GM23338 (cell line): ENCODE results near the gene BPI. TPM values are rescaled to one million over a fixed set of nuclear protein-coding genes. Genes with fewer than 3 reads are reported as not detected.

Source experiments
- ATAC-seq: fragments of 200-7000 bp; cut with Tn5 transposase; 3 replicates; pipeline ENCODE4 v1.9.1; 2020
- DNase-seq: peaks from one replicate; pipeline ENCODE4 v3.0.0-alpha.2; 2015; ENCODE audit warnings: low spot score
- H2AFZ ChIP-seq: fragments of 200-600 bp; sonication (generic); 2 replicates; pipeline ENCODE4 v1.8.0; 2016; ENCODE audit warnings: antibody characterized with exemption, mild to moderate bottlenecking, moderate library complexity
- H3F3A ChIP-seq: fragments of 200-600 bp; sonication (generic); replicated peaks from 2 replicates; pipeline ENCODE4 v1.8.0; 2017; ENCODE audit warnings: antibody characterized with exemption, mixed run types, low read depth
- H3K27ac ChIP-seq: fragments of 200-600 bp; sonication (generic); 2 replicates; pipeline ENCODE4 v1.6.1; 2016; ENCODE audit warnings: low read depth
- H3K27me3 ChIP-seq: fragments of 200-600 bp; sonication (generic); 2 replicates; pipeline ENCODE4 v1.8.0; 2016; ENCODE audit warnings: mild to moderate bottlenecking, mixed run types, moderate library complexity; ENCODE audit not compliant: insufficient read depth
- H3K36me3 ChIP-seq: fragments of 200-600 bp; sonication (generic); 2 replicates; pipeline ENCODE4 v1.8.0; 2016; ENCODE audit warnings: mild to moderate bottlenecking; ENCODE audit not compliant: insufficient read depth
- H3K4me1 ChIP-seq: fragments of 200-600 bp; sonication (generic); 2 replicates; pipeline ENCODE4 v1.8.0; 2016; ENCODE audit warnings: mild to moderate bottlenecking, moderate library complexity; ENCODE audit not compliant: insufficient read depth
- H3K4me2 ChIP-seq: fragments of 200-600 bp; sonication (generic); 2 replicates; pipeline ENCODE4 v1.7.1; 2017; ENCODE audit warnings: mixed run types
- H3K4me3 ChIP-seq: fragments of 200-600 bp; sonication (generic); 2 replicates; pipeline ENCODE4 v1.6.1; 2016; ENCODE audit warnings: mixed run types
- H3K79me2 ChIP-seq: fragments of 200-600 bp; sonication (generic); replicated peaks from 2 replicates; pipeline ENCODE4 v1.8.0; 2017; ENCODE audit warnings: mild to moderate bottlenecking; ENCODE audit not compliant: insufficient read depth
- H3K9me2 ChIP-seq: fragments of 200-600 bp; sonication (generic); 2 replicates; pipeline ENCODE4 v1.8.0; 2017; ENCODE audit not compliant: insufficient read depth
- H4K20me1 ChIP-seq: fragments of 200-600 bp; sonication (generic); replicated peaks from 2 replicates; pipeline ENCODE4 v1.8.0; 2017; ENCODE audit warnings: mild to moderate bottlenecking; ENCODE audit not compliant: insufficient read depth
- H3K27ac Mint-ChIP-seq: 2 replicates; pipeline ENCODE4 v1.8.0; 2020; ENCODE audit warnings: inconsistent platforms, mild to moderate bottlenecking, moderate library complexity, mixed read lengths
- H3K27me3 Mint-ChIP-seq: 3 replicates; pipeline ENCODE4 v1.8.0; 2022; ENCODE audit warnings: low read depth, mild to moderate bottlenecking, moderate library complexity, mixed read lengths, inconsistent platforms; ENCODE audit not compliant: insufficient read depth, poor library complexity
- H3K36me3 Mint-ChIP-seq: 3 replicates; pipeline ENCODE4 v1.8.0; 2021; ENCODE audit warnings: low read depth, mild to moderate bottlenecking, inconsistent platforms, moderate library complexity, mixed read lengths
- H3K4me1 Mint-ChIP-seq: 3 replicates; pipeline ENCODE4 v1.8.0; 2020; ENCODE audit warnings: mild to moderate bottlenecking, inconsistent platforms, mixed read lengths
- H3K4me3 Mint-ChIP-seq: 3 replicates; pipeline ENCODE4 v1.8.0; 2021; ENCODE audit warnings: moderate library complexity, mild to moderate bottlenecking, inconsistent platforms, mixed read lengths
- H3K9me3 Mint-ChIP-seq: 3 replicates; pipeline ENCODE4 v1.8.0; 2020; ENCODE audit warnings: moderate library complexity, mild to moderate bottlenecking, inconsistent platforms, mixed read lengths
- CREB1 ChIP-seq: fragments of 250-450 bp; sonication (Bioruptor Pico); IDR thresholded peaks from 2 replicates; pipeline ENCODE4 v1.5.0; 2020; ENCODE audit warnings: low read depth, mild to moderate bottlenecking, moderate library complexity
- ETS1 ChIP-seq: IDR thresholded peaks from 2 replicates; pipeline ENCODE4 v1.6.1; 2016; ENCODE audit warnings: antibody characterized with exemption
- EZH2 ChIP-seq: fragments of 200-600 bp; sonication (generic); IDR thresholded peaks from one replicate; pipeline ENCODE4 v1.8.0; 2017; ENCODE audit warnings: antibody characterized with exemption, mild to moderate bottlenecking, low read depth; ENCODE audit not compliant: unreplicated experiment
- EZH2phosphoT487 ChIP-seq: fragments of 200-600 bp; sonication (generic); IDR thresholded peaks from one replicate; pipeline ENCODE4 v1.8.1; 2018; ENCODE audit warnings: antibody characterized with exemption; ENCODE audit not compliant: unreplicated experiment
- JUNB ChIP-seq: IDR thresholded peaks from one replicate; pipeline ENCODE4 v1.6.1; 2016; ENCODE audit warnings: antibody characterized with exemption; ENCODE audit not compliant: unreplicated experiment
- NANOG ChIP-seq: IDR thresholded peaks from 2 replicates; pipeline ENCODE4 v1.6.1; 2016; ENCODE audit warnings: antibody characterized with exemption, borderline replicate concordance
- POLR2AphosphoS5 ChIP-seq: IDR thresholded peaks from 2 replicates; pipeline ENCODE4 v1.6.1; 2016; ENCODE audit warnings: antibody characterized with exemption, low read depth
- STAT1 ChIP-seq: IDR thresholded peaks from one replicate; pipeline ENCODE4 v1.6.1; 2016; ENCODE audit warnings: antibody characterized with exemption; ENCODE audit not compliant: unreplicated experiment
- ZNF114 ChIP-seq: fragments of 250-450 bp; sonication (Bioruptor Pico); IDR thresholded peaks from 2 replicates; pipeline ENCODE4 v1.5.0; 2020; ENCODE audit warnings: mild to moderate bottlenecking, moderate library complexity
- polyA plus RNA-seq: library from polyadenylated mRNA; unstranded; fragments of >200 nt; fragmentation: Nextera tagmentation; extraction: Ambion mirVana; gene quantifications from 2 replicates; pipeline ENCODE4 v1.2.1, GENCODE V29; 2016
- total RNA-seq: library from RNA; depleted of rRNA; stranded (reverse); fragments of >200 nt; shearing (Covaris generic); gene quantifications from 2 replicates; pipeline ENCODE4 v1.2.3, GENCODE V29; 2014
- TF ChIP-seq, protein P1 (sequence below), 2 experiments: fragments of 200-600 bp in 1 of 2; sonication (generic) in 1 of 2; conservative IDR thresholded peaks; 2 replicates each; pipeline versions ENCODE4 v1.5.1 to v1.6.1; 2016 to 2017; ENCODE audit warnings: antibody characterized with exemption in 2 of 2, low read depth in 2 of 2, mild to moderate bottlenecking in 2 of 2, moderate library complexity in 1 of 2

BPI gene
- total and polyA plus RNA-seq, 2 experiments from 2014 or later: not detected

DNA sequence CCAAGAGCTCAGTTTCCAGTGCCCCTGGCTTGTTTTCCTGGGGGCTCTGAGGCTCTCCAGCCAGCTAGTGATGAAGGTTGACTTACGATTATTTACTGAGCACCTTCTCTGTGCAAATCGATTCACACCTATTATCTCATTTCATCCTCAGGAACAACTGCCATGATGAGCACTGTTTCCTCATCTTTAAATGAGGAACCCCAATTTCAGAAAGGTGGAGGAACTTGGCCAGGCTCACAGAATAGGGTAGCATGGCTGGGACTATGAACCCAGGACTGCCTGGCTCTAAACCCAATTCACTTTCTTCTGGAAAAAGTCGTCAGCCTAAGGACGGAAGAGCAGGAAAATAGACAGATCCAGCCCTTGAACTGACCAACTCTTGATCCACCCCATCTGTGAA, 3.5 kb upstream of the BPI start:
- no peaks in the 10 kb centered on the region for H4K20me1 ChIP-seq
- no peak overlapping the region for H3K4me3 ChIP-seq
- DNase-seq (no peak), ATAC-seq (no peak)
- H3K36me3 ChIP-seq: no peaks in the 10 kb centered on the region
- H3K4me2 ChIP-seq: no peak overlapping the region
- H3F3A ChIP-seq: no peaks in the 10 kb centered on the region
- no peaks in the 10 kb centered on the region for H3K27me3 ChIP-seq
- Mint-ChIP-seq H3K9me3 (no peaks in the 10 kb centered on the region), H3K36me3 (no peaks in the 10 kb centered on the region), H3K4me3 (no peak overlapping the region), H3K27me3 (peaks cover 4% of the 10 kb centered on the region), H3K4me1 (peaks cover 12% of the 10 kb centered on the region), H3K27ac (no peak overlapping the region)
- peak overlapping the region; percentile 79; the same call in 1 of the 2 replicates for H2AFZ ChIP-seq
- no peak overlapping the region for H3K27ac ChIP-seq
- H3K79me2 ChIP-seq: no peaks in the 10 kb centered on the region
- TF ChIP-seq JUNB (no peak), CREB1 (CRISPR knock-in tag) (no peak)
- no peaks in the 10 kb centered on the region for H3K9me2 ChIP-seq
- H3K4me1 ChIP-seq: no peaks in the 10 kb centered on the region

- no peak overlapping the region for H3K4me3 Mint-ChIP-seq
- peaks cover 4% of the 10 kb centered on the region for H3K27me3 Mint-ChIP-seq
- Histone ChIP-seq H3K36me3 (no peaks in the 10 kb centered on the region), H4K20me1 (no peaks in the 10 kb centered on the region), H3K4me1 (no peaks in the 10 kb centered on the region), H3K79me2 (no peaks in the 10 kb centered on the region), H3K27me3 (no peaks in the 10 kb centered on the region), H3F3A (no peaks in the 10 kb centered on the region), H3K9me2 (no peaks in the 10 kb centered on the region), H3K4me3 (no peak overlapping the region), H3K27ac (no peak overlapping the region), H2AFZ (no peak overlapping the region), H3K4me2 (no peak overlapping the region)
- ATAC-seq (no peak), DNase-seq (no peak)
- peaks cover 12% of the 10 kb centered on the region for H3K4me1 Mint-ChIP-seq
- H3K36me3 Mint-ChIP-seq: no peaks in the 10 kb centered on the region
- H3K9me3 Mint-ChIP-seq: no peaks in the 10 kb centered on the region
- no peak overlapping the region for H3K27ac Mint-ChIP-seq
- TF ChIP-seq, protein P1, sequence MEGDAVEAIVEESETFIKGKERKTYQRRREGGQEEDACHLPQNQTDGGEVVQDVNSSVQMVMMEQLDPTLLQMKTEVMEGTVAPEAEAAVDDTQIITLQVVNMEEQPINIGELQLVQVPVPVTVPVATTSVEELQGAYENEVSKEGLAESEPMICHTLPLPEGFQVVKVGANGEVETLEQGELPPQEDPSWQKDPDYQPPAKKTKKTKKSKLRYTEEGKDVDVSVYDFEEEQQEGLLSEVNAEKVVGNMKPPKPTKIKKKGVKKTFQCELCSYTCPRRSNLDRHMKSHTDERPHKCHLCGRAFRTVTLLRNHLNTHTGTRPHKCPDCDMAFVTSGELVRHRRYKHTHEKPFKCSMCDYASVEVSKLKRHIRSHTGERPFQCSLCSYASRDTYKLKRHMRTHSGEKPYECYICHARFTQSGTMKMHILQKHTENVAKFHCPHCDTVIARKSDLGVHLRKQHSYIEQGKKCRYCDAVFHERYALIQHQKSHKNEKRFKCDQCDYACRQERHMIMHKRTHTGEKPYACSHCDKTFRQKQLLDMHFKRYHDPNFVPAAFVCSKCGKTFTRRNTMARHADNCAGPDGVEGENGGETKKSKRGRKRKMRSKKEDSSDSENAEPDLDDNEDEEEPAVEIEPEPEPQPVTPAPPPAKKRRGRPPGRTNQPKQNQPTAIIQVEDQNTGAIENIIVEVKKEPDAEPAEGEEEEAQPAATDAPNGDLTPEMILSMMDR (conservative IDR thresholded peaks at IDR 0.05; ENCODE audit: low read depth in 2 of 2): no peak
- TF ChIP-seq POLR2AphosphoS5 (no peak), EZH2 (no peak), NANOG (no peak), EZH2phosphoT487 (no peak), ZNF114 (CRISPR knock-in tag) (no peak), CREB1 (CRISPR knock-in tag) (no peak), JUNB (no peak), STAT1 (no peak), ETS1 (no peak)
These were observed 2.6 kb upstream of the BPI start for GRCh38 chr20:38301309-38301708.
